ENCODE data around the gene OBI1. TPM values are rescaled to one million over a fixed set of nuclear protein-coding genes. Genes with fewer than 3 reads are reported as not detected.

OBI1 gene, protein sequence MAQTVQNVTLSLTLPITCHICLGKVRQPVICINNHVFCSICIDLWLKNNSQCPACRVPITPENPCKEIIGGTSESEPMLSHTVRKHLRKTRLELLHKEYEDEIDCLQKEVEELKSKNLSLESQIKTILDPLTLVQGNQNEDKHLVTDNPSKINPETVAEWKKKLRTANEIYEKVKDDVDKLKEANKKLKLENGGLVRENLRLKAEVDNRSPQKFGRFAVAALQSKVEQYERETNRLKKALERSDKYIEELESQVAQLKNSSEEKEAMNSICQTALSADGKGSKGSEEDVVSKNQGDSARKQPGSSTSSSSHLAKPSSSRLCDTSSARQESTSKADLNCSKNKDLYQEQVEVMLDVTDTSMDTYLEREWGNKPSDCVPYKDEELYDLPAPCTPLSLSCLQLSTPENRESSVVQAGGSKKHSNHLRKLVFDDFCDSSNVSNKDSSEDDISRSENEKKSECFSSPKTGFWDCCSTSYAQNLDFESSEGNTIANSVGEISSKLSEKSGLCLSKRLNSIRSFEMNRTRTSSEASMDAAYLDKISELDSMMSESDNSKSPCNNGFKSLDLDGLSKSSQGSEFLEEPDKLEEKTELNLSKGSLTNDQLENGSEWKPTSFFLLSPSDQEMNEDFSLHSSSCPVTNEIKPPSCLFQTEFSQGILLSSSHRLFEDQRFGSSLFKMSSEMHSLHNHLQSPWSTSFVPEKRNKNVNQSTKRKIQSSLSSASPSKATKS
- 11.5 TPM for polyA plus RNA-seq (2013, experiment 1 of 2; ENCODE audit: insufficient read length)
- 11.4 TPM for polyA plus RNA-seq (2013, experiment 2 of 2; ENCODE audit: insufficient read length)

DNA sequence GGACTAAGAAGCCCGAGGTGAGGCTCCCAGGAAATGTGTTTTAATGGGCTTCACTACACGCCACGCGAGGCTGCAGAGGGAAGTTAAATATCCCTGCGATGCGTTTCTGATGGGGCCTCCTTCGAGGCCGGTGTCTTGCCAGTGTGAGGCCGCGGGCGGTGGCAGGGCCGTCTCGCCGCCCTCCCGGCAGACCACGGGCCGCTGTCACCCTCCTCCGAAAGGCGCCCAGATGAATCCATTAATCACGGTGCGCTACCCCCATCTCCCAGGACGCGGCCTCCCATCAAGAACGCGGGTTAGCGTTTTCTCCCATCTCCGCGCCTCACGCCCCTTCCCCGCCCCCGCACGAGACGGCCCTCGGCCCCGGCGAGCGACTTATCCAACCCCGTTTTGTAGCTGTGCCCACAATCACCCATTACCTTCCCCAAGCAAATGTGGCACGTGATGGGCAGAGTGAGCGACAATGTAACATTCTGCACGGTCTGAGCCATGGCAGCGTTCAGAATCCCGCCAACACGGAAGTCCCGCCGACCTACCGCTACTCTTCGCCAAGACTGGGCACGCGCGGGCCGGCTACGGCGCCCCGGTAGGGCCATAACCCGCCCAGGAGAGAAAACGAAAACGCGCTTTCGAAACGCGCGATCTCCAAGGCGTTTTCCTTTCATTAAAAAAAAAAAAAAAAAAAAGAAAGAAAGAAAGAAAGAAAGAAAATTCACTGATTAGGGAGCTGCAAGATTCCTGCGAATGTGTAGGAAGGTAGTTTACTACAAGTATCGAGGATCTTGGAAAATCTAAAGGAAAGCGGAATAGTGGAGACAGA is at the start of gene OBI1:
TSS of gene OBI1 (minus strand) at position 526 of the 820 bp plus-strand sequence. CDS start at position 491, 35 bp downstream.
- DNase-seq: peak; percentile 90

- peak; percentile 6 for DNase-seq
Measured at GRCh38 chr13:78701383-78701782, 42.4 kb upstream of the OBI1 start.

GRCh38 chr13:78700121-78700910 is 41.4 kb upstream of the OBI1 start:
- DNase-seq: peak; percentile 1

DNA sequence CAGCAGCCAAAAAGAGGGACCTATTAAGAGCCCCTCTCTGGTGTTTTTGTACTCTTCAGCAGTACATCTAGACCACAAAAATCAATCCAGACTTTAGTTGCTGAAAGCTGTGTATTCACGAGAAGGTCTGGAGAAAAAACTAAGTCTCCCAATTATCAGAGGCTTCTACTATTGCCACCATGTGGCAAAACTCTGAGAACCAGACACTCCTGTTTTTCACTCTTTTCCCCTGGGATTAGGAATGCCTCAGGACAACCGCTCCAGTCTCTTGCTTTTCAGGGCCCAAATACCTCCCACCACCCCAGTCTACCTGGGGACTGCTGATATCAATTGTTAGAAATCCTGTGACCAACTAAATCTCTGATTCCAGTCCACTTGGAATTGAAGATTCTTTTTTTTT is 30.1 kb upstream of the OBI1 start:
- no peak for DNase-seq

- no peak for DNase-seq
Measured at GRCh38 chr13:78686461-78686860, 27.5 kb upstream of the OBI1 start.

- no peak for DNase-seq
Measured at GRCh38 chr13:78680576-78681350, 21.8 kb upstream of the OBI1 start.

- no peak for DNase-seq
Measured at GRCh38 chr13:78680115-78680561, 21.2 kb upstream of the OBI1 start.

DNA sequence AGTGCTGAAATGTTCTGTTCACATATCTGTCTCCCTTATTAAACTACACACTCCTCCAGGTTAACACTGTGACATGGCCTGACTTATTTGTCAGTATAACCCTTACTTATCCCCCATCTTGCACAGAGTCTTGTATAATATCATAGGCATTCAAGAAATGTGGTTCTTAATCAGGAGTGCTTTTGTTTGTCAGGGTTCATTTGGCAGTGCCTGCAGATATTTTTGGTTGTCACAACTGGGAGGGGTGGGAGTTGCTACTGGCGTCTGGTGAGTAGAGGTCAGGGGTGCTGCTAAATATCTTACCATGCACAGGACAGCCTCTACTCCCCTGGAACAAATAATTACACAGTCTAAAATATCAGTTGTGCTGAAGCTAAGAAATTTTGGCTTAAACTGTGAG is 20.4 kb upstream of the OBI1 start:
- no peak for DNase-seq

DNA sequence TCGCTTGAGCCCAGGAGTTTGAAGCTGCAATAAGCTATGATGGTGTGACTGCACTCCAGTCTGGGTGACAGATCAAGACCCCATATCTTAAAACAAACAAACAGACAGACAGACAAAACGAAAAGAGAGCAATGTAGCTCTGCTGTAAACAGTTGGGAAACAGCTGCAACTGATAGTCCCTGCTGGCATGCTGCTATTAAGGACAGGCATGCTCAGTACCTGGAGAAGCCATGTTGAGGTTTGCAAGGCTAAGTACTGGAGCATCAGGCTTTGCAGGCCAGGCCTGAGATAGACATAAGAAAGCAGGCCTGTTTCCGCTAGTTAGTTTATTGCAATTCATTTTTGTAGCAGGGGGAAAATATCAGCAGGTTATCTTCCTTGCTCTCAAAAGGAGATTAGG is 16.2 kb upstream of the OBI1 start:
- DNase-seq: no peak

DNA sequence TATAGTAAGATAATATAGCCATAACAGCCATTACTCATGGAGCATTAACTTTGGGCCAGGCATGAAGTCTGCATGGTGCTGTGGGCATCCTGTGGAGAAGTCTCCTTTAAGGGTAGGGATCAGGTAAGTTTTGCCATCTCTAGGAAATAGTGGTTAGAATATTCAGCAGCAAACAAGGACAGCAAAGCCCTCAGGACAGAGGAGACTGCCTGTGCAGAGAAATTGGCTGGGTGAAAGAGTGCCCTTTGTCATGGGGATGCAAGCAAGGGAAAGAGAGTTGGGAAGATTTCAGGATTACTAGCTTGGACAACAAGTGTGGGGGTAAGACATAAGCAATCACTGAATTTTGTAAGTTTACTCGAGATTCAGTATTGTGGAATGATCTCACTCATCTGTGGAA is 15.7 kb upstream of the OBI1 start:
- DNase-seq: no peak

- DNase-seq: no peak
Measured at GRCh38 chr13:78662467-78662866, 3.5 kb upstream of the OBI1 start.

DNA sequence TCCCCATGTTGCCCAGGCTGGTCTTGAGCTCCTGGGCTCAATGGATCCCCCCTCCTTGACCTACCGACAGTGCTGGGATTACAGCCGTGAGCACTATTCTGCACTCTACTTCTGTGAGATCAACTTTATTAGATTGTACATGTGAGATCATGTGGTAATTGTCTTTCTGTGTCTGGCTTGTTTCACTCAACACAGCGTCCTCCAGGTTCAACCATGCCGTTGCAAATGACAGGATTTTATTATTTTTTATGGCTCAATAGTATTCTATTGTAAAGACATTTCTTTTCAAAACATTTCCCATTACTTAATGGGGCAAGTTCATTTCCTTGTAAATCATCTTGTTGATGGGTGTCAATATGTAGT is 1.5 kb upstream of the OBI1 start:
- no peak for DNase-seq

DNA sequence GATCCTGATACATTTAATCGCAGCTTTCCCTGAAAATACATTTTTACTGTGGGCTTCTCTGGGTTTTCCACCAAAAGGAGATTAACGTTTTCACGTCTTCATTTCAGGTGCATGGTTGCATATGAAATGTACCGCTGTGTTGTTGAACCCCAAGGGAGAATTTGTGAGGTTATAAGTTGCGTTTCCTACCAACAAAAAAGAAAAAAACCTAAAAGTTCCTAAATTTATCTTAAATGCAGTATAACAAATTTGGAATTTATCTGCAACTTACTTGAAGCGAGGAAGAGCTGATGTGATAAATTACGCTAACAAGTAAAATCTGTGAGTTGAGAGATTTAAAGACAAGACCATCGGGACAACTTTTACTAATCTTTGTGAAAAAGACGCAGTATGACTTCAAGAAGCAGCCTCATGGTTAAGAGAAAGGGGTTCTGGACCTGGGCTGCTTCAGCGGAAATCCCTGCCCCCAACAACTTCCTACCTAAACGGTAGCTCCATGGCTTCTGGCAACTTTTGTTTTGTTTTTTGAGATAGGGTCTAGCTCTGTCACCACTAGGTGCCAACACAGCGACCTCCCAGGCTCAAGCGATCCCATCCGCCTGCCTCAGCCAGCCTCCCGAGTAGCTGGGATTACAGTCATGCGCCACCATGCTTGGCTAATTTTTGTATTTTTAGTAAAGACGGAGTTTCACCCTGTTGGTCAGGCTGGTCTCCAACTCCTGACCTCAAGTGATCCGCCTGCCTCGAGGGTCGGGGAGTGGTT is 958 bp upstream of the OBI1 start:
- DNase-seq: peak; percentile 18

DNA sequence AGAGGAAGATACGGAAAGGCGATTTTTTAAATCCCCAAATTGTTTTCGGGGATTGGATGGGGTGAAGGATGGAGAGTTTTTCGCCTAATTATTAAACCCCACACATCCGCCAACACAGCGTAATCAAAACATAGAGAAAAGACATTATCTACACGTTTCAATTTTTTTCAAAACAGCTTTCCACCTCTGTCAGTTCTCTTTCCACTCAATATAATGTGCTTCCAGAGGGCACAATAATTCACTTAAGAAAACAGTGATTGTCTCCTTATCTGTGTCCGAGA is 435 bp upstream of the OBI1 start:
- peak; percentile 1 for DNase-seq

DNA sequence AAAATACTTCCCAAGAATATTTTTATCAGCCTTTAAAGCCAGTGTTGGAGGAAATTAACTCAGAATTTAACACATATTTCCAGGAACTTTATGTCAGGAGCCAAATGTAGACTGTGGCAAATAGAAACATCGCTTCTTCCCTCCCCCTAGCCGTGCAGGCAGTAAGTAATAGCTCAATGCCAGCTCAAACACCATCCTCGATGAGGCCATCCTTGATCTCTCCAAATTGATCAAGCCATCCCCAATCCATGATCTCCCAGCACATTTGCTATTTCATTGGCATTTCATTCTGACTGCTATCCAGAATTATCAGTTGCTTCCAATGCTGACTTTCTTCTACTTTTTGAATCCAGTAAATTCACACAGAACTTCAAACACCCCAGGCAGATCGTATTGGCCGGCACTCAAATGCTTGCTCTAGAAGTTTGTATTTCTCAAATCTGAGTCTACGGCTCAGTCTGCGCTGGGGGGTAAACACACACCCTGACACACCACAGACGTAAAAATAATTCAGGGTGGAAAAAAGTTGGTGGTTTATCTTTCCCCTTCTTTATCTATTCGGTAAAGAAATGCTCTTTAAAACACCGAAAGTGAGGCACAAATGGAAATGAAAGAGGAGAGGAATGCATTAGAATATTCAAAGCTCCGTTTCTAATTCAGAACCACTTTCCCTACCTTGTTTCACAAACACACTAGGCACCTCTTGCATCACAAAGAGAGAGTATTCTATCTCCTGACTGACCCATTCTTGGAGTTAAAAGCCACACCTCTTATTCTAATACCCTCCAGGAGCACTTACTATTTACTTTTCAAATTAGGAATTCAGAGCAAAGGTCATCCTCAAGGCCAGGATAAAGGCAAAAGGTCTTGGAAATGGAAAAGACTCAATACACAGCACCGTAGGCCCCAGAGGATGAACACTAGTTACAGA is 991 bp downstream of the OBI1 start:
- DNase-seq: no peak

- no peak for DNase-seq
Measured at GRCh38 chr13:78655906-78656305, 3.0 kb downstream of the OBI1 start.

DNA sequence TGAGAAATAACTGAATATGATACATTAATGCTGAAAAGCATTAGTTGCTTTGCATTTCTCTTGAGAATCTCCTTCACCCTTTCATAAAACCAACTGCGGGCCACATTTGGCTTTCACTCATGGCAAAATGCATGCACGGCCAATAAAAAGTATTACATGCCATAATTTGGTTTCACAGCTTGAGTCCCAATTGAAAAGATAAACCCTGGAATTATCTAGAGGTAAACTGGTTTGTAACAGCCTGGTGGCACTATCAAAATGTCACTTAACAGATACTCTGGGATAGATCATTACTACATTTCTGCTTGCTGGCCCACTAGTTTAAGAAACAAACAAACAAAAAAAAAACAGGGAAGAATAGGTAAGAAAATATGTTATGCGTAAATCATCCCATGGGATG is 3.9 kb downstream of the OBI1 start:
- no peak for DNase-seq

GRCh38 chr13:78652651-78653050 is 6.3 kb downstream of the OBI1 start:
- DNase-seq: no peak

GRCh38 chr13:78650717-78651083 is 8.3 kb downstream of the OBI1 start:
- no peak for DNase-seq
